ENCODE results near the gene PUM2. TPM values are rescaled to one million over a fixed set of nuclear protein-coding genes. Genes with fewer than 3 reads are reported as not detected.

Gene PUM2
- total RNA-seq, 1 donor from 2014 or later = 112 TPM

- Mint-ChIP-seq H3K36me3 (peaks cover 21% of the 10 kb centered on the region), H3K27me3 (peaks cover 5% of the 10 kb centered on the region), H3K4me1 (ENCODE audit: unreplicated experiment) (peaks cover 47% of the 10 kb centered on the region), H3K4me3 (peak overlapping the region; percentile 92), H3K9me3 (no peaks in the 10 kb centered on the region), H3K27ac (peak overlapping the region; percentile 98)
- no peak for DNase-seq (ENCODE audit: extremely low spot score, unreplicated experiment)
- no peak for TF ChIP-seq CTCF (conservative IDR thresholded peaks at IDR 0.05)
Observed at GRCh38 chr2:20219763-20220380, 130.8 kb downstream of the PUM2 start.

- Mint-ChIP-seq H3K4me3 (peak overlapping the region; percentile 56), H3K4me1 (ENCODE audit: unreplicated experiment) (peaks cover 59% of the 10 kb centered on the region)
Observed at GRCh38 chr2:20218331-20219320, 132.0 kb downstream of the PUM2 start.

GRCh38 chr2:20217041-20217970 lies 133.3 kb downstream of the PUM2 start:
- Mint-ChIP-seq H3K27ac (peak overlapping the region; percentile 80), H3K9me3 (no peaks in the 10 kb centered on the region), H3K4me1 (ENCODE audit: unreplicated experiment) (peaks cover 66% of the 10 kb centered on the region), H3K4me3 (peak overlapping the region; percentile 45), H3K36me3 (peaks cover 24% of the 10 kb centered on the region), H3K27me3 (peaks cover 5% of the 10 kb centered on the region)
- no peak for TF ChIP-seq CTCF (conservative IDR thresholded peaks at IDR 0.05)
- no peak for DNase-seq (ENCODE audit: extremely low spot score, unreplicated experiment)

More at GRCh38 chr2:20218331-20219320, 132.0 kb downstream of the PUM2 start:
- no peak for TF ChIP-seq CTCF (conservative IDR thresholded peaks at IDR 0.05)
- Mint-ChIP-seq H3K9me3 (no peaks in the 10 kb centered on the region), H3K36me3 (peaks cover 24% of the 10 kb centered on the region), H3K27me3 (peaks cover 5% of the 10 kb centered on the region), H3K27ac (peak overlapping the region; percentile 80)
- no peak for DNase-seq (ENCODE audit: extremely low spot score, unreplicated experiment)

- Mint-ChIP-seq H3K9me3 (no peaks in the 10 kb centered on the region), H3K27me3 (no peaks in the 10 kb centered on the region), H3K36me3 (peaks cover 17% of the 10 kb centered on the region), H3K4me3 (peak overlapping the region; percentile 20), H3K4me1 (ENCODE audit: unreplicated experiment) (peaks cover 62% of the 10 kb centered on the region), H3K27ac (peak overlapping the region; percentile 80)
- DNase-seq (ENCODE audit: extremely low spot score, unreplicated experiment) = no peak
- no peak for TF ChIP-seq CTCF (conservative IDR thresholded peaks at IDR 0.05)
Observed at GRCh38 chr2:20216130-20217025, 134.3 kb downstream of the PUM2 start.
